NCI-H1436 treated with DMSO at 0.1 percent for 48 hours (cell line): ENCODE data around the gene MRGPRX3.
"Not testable (repeated sequence)": the region's sequence is repeated elsewhere in the genome, so short reads cannot be mapped to it uniquely, and the experiment has no call there.

ENCODE experiments used
- DNase-seq: peaks from one replicate; lab custom pipeline; 2025; lab: John Stamatoyannopoulos, UW

MRGPRX3 gene

DNA sequence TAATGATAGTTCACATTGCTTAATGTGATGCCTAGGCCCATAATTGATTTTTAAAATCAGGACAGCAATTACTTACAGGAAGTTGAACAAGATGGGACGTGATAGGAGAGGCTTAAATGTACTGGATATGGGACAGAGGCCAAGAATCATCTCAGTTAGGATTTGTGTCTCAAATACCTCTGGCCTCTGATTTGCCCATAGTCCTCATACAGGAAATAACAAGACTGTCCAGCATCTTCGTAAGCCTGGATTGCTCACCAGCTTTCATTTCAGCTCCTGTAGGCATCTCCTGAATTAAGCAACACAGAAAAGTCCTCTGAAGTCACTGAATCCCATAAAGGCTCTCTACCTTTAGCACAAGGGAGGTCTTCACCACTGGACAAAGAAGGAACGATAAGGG, at the start of gene MRGPRX3:
Gene MRGPRX3 (plus strand): TSS at position 231 of the 400 bp plus-strand sequence. CDS start 4,632 bp downstream, outside the sequence.
- DNase-seq, result no peak

DNA sequence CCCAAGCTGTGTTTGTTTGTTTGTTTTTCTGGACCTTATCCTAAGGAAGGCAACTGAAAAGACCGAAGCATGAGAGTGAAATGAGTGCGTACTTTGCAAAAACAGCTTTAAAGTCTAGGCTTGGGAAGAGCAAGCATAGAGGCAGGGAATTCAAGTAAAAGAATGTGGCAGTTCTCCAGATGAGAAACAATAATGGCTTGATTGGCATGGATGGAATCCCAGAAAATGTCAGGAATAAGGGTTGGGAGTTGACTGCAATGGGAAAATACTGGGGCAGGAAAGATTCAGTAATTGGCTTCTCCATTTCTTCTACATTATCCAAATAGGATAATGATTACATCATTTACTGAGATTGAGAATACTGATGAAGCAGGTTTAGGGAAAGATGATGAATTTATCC, 44.0 kb upstream of the MRGPRX3 start:
- no peak for DNase-seq

DNA sequence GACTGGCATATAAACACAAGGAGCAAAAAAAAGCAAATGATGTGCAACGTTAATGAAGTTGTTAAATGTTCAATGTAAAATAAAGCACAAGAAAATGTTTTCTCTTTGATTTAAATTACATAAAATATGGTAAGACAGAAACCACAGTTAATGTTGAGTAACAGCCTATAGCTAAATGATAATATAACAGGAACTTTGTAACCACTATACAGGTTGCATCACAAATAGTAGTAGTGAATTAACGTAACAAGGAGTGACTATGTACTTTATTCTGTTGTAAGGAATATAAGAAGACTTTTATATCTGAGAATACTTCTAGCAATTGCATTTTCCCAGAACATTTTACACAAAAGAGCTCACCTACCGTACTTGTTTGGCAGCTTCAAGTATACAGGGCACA, 43.4 kb upstream of the MRGPRX3 start:
- no peak for DNase-seq

DNA sequence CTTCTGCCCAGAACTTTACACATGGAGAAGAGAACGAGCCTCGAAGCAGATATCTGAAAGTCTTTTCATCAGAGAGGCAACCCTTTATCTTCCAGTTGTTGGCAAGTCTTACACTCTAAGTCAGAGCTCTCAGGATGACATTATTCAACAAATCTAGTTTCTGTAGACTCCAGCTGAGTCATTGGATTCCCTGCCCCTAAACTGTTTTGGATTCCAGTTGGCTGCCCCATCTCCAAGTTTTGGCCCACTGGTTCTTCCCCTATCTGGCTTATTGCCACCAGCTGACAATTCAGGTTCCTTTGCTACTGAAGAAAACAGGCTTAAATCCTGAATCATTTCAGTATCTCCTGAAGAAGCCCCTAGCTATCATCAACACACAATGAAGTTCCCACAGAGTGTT, 40.6 kb upstream of the MRGPRX3 start:
- DNase-seq, result no peak

DNA sequence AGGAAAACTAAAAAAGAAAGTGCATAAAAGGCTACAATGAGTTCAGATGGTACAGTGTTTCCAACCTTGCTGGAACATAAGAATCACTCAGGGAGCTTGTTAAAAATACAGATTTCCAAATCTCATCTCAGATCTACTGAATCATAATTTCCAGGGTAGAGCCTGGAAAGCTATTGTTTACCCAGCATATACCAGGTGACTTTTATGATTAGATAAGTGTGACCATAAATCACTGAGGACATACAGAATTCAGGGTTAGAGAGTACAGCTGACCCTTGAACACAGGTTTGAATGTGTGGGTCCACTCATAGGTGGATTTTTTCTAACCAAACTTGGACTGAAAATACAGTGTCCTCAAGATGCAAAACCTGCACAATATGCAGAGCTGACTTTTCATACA, 38.4 kb upstream of the MRGPRX3 start:
- no peak for DNase-seq

DNA sequence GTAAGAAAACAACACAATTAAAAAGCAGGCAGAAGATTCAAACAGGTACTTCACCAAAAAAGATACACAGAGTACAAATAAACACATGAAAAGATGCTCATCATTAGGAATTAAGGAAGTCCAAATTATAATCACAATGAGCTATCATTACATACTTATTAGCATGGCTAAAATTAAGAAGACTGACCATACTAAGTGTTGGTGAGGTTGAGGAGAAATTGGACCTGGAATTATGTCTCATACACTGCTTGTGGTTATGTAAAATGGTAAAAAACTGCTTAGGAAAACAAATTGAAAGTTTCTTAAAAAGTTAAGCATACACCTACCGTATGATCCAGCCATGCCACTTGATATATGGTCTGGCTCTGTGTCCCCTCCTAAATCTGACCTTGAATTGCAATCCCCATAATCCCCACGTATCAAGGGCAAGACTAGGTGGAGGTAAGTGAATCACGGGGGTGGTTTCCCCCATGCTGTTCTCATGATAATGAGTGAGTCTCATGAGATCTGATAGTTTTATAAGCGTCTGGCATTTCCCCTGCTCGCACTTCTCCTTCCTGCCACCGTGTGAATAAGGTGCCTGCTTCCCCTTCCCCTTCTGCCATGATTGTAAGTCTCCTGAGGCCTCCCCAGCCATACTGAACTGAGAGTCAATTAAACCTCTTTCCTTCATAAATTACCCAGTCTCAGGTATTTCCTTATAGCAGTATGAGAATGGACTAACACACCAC, 31.3 kb upstream of the MRGPRX3 start:
- DNase-seq, result no peak

DNA sequence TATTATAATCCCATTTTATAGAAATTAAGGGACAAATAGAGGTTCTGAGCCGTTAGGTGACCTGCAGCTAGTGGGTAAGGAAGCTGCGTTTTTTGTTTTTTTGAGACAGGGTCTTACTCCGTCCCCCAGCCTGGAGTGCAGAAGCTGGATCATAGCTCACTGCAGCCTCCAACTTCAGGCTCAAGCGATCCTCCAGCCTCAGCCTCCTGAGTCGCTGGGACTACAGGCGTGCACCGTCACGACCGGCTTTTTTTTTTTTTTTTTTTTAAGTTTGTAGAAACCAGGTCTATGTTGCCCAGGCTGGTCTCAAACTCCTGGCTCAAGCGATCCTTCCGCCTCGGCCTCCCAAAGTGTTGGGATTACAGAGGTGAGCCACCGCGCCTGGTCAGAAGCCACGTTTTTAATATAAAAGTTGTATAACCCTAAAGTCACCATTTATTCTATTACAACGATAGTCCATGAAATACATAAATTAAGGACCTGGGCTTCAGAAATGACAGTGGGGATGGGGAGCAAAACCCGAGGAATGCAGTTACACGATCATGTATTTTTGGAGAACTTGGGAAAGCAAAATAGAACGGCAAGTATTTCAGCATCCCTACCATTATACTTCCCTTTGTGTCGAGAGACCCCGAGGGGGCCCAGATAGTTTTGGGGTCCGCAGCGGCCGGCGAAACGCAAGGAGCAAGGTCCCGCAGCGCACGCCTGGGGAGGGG, 27.1 kb upstream of the MRGPRX3 start:
- DNase-seq, result no peak

DNA sequence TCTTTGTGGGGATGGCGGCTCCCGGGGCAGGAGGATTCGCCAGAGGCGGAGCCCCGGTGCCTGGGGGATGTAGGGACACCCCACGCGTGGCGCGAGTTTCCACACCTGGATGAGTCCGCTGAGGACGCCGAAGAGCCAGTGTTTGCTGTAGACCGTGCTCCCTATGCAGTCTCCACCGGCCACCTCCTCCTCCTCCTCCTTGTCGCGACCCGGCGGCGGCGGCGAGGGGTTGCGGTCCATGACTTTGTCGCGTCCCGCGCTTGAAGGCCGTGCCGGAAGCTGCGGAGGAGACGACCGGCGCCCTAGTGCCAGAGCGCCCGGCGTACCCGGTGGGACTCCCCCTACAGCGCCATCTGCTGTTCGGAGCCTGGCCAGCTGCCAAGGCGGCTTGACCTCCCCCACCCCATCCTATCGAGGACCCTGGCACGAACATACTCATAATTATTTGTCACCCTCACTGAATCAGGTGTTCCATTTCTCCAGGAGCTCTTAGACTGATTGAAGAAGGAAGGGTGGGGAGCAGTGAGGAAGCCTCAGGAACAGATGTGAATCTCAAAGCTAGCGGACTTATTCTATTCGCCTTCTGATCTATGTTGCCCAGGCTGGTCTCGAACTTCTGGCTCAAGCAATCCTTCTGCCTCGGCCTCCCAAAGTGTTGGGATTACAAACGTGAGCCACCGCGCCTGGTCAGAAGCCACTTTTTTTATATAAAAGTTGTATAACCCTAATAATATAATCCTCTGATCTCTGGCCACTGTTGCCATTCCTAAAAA, 26.4 kb upstream of the MRGPRX3 start, which contains the start of gene SAAL1:
Gene SAAL1 (minus strand): TSS at position 281 of the 773 bp plus-strand sequence. CDS start 41 bp downstream, at position 240.
- DNase-seq, result peak; percentile 43

DNA sequence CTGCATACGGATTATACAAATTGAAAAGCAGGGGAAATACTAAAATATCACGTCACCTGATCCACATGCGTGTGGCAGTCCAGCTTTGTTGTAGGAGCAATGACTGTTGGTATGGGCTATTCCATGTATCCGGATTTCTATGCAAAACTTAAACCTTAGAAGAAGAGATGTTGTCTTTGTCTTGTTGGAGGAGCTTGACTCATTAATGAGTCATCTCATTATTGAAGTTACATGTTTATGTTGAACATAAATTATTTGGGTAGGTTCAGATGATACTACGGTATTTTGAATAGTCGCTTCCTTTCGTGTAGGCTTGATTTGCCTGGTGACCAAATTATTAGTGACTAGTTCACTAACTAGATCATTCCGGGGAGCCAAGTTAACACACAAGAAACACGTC, 25.7 kb upstream of the MRGPRX3 start:
- DNase-seq, result no peak

DNA sequence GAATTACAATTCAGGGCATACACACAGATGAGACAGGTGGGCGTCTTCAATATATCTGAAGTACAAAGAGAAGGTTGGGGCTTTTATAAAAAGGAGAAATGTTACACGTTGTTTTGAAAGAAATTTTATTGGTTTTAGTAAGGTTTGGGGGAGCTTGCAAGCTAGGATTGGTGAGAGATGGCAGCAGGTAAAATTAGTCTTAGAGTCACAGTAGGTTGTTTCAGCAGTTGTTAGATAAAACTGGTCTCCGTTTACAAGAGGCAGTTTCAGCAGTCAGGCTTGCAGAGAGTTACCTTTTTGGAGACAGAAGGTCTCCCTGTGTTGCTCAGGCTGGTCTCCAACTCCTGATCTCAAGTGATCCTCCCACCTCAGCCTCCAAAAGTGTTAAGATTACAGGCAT, 24.1 kb upstream of the MRGPRX3 start:
- no peak for DNase-seq

DNA sequence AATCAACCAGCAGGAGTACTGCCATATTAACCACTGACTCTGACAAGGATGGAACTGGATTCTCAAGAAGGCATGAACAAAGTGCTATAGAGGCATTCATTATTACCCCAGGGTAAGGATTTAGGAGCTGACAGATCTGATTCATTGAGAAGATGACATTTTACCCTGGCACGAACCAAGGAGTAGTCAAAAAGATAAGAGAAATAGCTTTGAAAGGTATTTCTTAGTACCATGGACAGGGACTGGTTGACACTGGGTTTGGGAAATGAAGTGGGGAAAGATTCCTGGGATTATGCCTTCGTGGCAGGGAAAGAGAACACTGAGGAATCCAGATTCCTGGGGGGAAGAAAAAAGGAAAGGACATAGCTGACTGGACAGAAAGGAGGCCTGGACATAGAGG, 21.4 kb upstream of the MRGPRX3 start:
- no peak for DNase-seq

DNA sequence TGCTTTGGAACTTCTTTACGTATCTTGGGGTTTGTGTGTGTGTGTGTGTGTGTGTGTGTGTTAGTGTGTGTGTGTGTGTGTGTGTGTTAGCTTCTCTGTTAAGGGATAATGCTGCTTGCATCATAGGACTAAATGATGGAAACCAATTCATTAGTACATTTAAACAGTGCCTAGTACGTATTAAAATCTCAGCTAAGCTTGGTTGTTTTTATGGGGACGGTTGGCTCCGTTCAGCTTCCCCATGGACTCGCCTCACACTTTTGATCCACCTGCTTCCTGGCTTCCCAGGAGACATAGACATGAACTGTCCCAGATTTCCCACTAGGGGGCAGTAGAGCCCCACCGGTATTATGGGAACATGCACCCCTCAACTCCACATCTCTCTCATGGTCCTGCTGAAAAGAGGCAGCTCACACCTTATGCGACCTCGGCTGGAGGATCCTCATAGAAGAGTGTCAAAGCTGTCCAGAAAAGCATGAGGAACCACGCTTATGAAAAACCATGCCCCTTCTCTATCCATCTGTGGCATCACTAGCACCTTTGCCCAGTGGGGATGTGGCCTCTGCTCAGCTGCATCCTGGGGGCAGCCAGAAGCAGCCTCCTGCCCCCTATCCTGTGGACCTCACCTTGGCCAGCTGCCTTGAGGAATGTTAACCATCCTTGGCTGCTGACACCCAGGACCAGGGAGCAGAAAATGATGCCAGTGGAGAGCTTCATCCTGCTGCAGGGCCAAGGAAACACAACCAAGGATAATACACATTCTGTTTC, 16.8 kb upstream of the MRGPRX3 start:
- no peak for DNase-seq

DNA sequence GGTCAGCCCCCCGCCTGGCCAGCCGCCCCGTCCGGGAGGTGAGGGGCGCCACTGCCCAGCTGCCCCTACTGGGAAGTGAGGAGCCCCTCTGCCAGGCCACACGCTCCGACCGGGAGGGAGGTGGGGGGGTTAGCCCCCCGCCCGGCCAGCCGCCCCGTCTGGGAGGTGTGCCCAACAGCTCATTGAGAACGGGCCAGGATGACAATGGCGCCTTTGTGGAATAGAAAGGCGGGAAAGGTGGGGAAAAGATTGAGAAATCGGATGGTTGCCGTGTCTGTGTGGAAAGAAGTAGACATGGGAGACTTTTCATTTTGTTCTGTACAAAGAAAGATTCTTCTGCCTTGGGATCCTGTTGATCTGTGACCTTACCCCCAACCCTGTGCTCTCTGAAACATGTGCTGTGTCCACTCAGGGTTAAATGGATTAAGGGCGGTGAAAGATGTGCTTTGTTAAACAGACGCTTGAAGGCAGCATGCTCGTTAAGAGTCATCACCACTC, 11.0 kb upstream of the MRGPRX3 start:
- DNase-seq, result not testable (repeated sequence)

DNA sequence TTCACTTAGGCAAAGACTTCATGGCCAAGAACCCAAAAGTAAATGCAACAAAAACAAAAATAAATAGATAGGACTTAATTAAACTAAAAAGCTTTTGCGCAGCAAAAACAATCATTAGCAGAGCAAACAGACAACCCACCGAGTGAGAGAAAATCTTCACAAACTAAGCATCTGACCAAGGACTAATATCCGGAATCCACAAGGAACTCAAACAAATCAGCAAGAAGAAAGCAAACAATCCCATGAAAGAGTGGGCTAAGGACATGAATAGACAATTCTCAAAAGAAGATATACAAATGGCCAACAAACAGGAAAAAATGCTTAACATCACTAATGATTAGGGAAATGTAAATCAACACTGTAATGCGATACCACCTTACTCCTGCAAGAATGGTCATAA, 1.3 kb upstream of the MRGPRX3 start:
- not testable (repeated sequence) for DNase-seq

DNA sequence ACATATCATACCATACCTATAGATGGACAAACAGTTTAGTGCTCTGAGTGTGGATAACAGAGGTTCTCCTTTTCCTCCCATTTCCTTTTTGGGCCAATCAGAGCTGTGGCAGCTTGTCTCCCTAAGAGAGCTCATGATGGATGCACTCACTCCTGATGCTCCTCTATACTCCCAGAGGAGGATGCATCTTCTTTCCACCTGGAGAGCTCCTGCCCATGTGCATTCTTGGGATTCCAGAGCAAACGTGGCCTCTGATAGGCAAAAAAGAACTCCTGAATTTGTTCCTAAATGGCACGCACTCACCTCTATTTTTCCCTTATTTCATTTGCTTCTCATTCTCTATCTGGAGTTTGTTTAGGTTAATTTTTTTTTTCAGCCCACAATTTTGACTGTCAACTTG, 2.9 kb downstream of the MRGPRX3 start:
- DNase-seq, result no peak

DNA sequence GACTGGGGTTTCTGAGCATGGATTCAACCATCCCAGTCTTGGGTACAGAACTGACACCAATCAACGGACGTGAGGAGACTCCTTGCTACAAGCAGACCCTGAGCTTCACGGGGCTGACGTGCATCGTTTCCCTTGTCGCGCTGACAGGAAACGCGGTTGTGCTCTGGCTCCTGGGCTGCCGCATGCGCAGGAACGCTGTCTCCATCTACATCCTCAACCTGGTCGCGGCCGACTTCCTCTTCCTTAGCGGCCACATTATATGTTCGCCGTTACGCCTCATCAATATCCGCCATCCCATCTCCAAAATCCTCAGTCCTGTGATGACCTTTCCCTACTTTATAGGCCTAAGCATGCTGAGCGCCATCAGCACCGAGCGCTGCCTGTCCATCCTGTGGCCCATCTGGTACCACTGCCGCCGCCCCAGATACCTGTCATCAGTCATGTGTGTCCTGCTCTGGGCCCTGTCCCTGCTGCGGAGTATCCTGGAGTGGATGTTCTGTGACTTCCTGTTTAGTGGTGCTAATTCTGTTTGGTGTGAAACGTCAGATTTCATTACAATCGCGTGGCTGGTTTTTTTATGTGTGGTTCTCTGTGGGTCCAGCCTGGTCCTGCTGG, 4.9 kb downstream of the MRGPRX3 start:
- DNase-seq, result no peak

DNA sequence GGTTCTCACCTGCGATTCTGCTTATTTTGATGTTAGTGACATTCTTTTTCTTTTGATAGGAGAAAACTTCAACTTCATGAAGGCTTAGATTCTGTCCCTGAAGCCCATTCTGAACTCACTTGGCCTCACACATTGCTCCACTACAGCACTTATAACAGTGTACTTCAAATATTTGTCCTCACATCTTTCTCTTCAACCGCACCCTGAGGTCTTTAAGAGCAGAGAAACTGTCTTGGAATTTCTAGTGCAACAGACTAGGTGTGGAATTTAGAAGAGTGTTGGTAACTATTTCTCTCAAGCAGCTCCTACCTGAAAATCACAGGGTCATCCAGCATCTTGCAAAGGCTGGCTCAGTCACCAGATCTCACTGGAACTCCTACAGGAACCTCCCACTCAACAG, 7.8 kb downstream of the MRGPRX3 start:
- no peak for DNase-seq

DNA sequence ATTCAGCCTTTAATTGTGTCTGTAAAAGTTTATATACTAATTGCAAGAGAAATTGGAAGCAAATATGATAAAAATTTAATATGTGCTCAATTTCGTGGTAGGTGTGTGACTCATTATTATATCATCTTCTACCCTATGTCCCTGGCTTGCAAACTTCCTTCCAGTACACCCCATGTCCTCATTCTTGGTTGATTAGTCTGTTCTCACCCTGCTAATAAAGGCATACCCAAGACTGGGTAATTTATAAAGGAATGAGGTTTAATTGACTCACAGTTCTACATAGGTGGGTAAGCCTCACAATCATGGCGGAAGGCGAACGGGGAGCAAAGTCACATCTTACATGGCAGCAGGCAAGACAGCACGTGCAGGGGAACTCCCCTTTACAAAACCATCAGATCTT, 11.9 kb downstream of the MRGPRX3 start:
- no peak for DNase-seq

DNA sequence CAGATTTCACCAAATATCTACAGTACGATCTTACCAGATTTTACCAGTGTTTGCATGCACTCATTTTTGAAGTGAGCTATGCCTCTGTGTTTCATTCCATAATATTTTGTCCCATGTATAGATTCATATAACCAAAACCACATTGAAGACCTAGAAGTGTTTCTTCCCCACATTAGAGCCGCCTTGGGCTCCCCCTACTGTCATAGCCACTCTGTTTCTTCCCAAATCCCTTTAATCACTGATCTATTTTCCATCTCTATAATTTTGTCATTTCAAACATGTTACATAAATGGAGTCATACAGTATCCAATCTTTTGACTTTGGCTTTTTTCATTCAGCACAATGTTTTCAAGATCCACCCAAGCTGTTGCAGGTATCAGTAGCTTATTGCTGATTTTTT, 12.7 kb downstream of the MRGPRX3 start:
- no peak for DNase-seq

DNA sequence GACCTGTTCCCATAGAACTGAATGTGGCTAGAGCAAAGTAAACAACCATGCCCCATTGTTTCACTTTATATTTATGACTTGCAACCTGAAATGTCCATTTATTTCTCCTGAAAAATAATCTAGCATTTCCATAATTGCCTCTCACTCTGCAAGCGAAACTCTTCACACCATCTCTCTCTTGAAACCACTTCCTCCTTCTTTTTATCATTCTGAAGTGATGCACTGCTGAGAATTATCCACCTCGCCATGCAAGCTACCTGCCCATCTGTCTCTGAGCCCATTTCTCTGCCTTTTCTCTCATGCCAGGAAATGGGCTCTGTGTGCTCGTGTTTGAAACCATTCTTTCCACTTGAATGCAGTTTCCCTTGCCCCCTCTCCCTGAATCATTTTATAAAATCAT, 13.5 kb downstream of the MRGPRX3 start:
- DNase-seq, result no peak

DNA sequence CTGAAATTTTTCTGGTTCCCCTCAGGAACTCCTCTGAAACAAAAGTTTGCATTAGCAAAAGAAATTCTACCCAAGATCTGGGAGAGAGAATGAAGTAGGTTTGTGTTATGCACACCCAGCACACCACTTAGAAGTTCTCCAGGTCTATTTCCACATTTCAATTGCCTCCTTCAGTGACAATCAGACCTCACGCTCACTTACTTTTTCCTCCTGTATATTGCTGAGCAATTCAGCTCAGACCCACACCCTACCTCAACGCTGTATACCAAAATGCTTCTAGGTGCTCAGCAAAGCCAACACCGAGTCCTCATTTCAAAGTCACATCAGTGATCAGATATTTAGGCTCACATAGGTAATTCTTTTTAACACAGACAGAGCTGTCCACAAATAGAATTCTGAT, 19.2 kb downstream of the MRGPRX3 start:
- no peak for DNase-seq
